Kidney capillary endothelial cell (primary cell): ENCODE data around the gene CAMK4.

Experiments
- DNase-seq: peaks from one replicate; pipeline ENCODE4 v3.0.0-alpha.2; 2018; ENCODE audit warnings: low spot score

The CAMK4 gene

GRCh38 chr5:111223787-111224560 is at the start of gene CAMK4:
Gene CAMK4, plus strand, starts transcription at chr5:111224384. Its CDS starts 100 bp downstream, at chr5:111224484.
- DNase-seq, result peak; percentile 10

- DNase-seq, result no peak
Observed at GRCh38 chr5:111183064-111183463, 41.1 kb upstream of the CAMK4 start.

- DNase-seq, result no peak
Observed at GRCh38 chr5:111187079-111187478, 37.1 kb upstream of the CAMK4 start.

- no peak for DNase-seq
Observed at GRCh38 chr5:111194053-111194452, 30.1 kb upstream of the CAMK4 start.

- no peak for DNase-seq
Observed at GRCh38 chr5:111194925-111195324, 29.3 kb upstream of the CAMK4 start.

GRCh38 chr5:111197523-111197922 is 26.7 kb upstream of the CAMK4 start:
- no peak for DNase-seq

GRCh38 chr5:111198281-111198966 is 25.8 kb upstream of the CAMK4 start:
- DNase-seq, result no peak

- no peak for DNase-seq
Observed at GRCh38 chr5:111200828-111201227, 23.4 kb upstream of the CAMK4 start.

- no peak for DNase-seq
Observed at GRCh38 chr5:111201705-111202104, 22.5 kb upstream of the CAMK4 start.

- DNase-seq, result no peak
Observed at GRCh38 chr5:111211341-111211740, 12.8 kb upstream of the CAMK4 start.

- no peak for DNase-seq
Observed at GRCh38 chr5:111214052-111214742, 10.0 kb upstream of the CAMK4 start.

- no peak for DNase-seq
Observed at GRCh38 chr5:111215971-111216370, 8.2 kb upstream of the CAMK4 start.

- DNase-seq, result no peak
Observed at GRCh38 chr5:111221139-111221538, 3.0 kb upstream of the CAMK4 start.

GRCh38 chr5:111223101-111223786 is 940 bp upstream of the CAMK4 start:
- DNase-seq, result no peak

GRCh38 chr5:111224561-111225345 is 569 bp downstream of the CAMK4 start:
- no peak for DNase-seq

- DNase-seq, result no peak
Observed at GRCh38 chr5:111225926-111226325, 1.7 kb downstream of the CAMK4 start.

- no peak for DNase-seq
Observed at GRCh38 chr5:111226556-111226955, 2.4 kb downstream of the CAMK4 start.

GRCh38 chr5:111227226-111227782 is 3.1 kb downstream of the CAMK4 start:
- DNase-seq, result no peak

- no peak for DNase-seq
Observed at GRCh38 chr5:111227801-111228200, 3.6 kb downstream of the CAMK4 start.

- no peak for DNase-seq
Observed at GRCh38 chr5:111228520-111229220, 4.5 kb downstream of the CAMK4 start.
